Bronchial epithelial cell (primary cell): ENCODE measurements around the gene ZNF138. TPM values are rescaled to one million over a fixed set of nuclear protein-coding genes. Genes with fewer than 3 reads are reported as not detected.
"Not testable (repeated sequence)": the region's sequence is repeated elsewhere in the genome, so short reads cannot be mapped to it uniquely, and the experiment has no call there.

ENCODE experiments used
- DNase-seq: peaks from one replicate; pipeline ENCODE4 v3.0.0-alpha.2; 2010; ENCODE audit warnings: low read depth
- FAIRE-seq: peaks from 2 replicates; lab custom pipeline; 2011; peaks lifted over from hg19 to GRCh38; lab: Jason Lieb, UNC
- H3K27me3 ChIP-seq: 2 replicates; pipeline ENCODE4 v1.5.1; 2011; ENCODE audit warnings: low read length; ENCODE audit not compliant: control insufficient read depth, insufficient read depth
- H3K36me3 ChIP-seq: 2 replicates; pipeline ENCODE4 v1.5.1; 2011; ENCODE audit warnings: low read length; ENCODE audit not compliant: control insufficient read depth, insufficient read depth
- H3K4me3 ChIP-seq: 2 replicates; pipeline ENCODE4 v1.5.1; 2011; ENCODE audit warnings: mild to moderate bottlenecking, low read depth, low read length, control low read depth
- CTCF ChIP-seq: IDR thresholded peaks from 2 replicates; pipeline ENCODE4 v1.5.1; 2011; ENCODE audit warnings: mild to moderate bottlenecking, moderate library complexity, low read length, control low read depth, inconsistent platforms; ENCODE audit not compliant: insufficient read depth, severe bottlenecking
- total RNA-seq: library from RNA; depleted of rRNA; stranded (reverse); fragments of >200 nt; gene quantifications from 2 replicates; pipeline ENCODE4 v1.2.1, GENCODE V29; 2014

Gene ZNF138
- total RNA-seq, 1 donor from 2014 or later = 3.4 TPM

- Histone ChIP-seq H3K4me3 (no peak overlapping the region), H3K27me3 (no peaks in the 10 kb centered on the region), H3K36me3 (no peaks in the 10 kb centered on the region)
- no peak for TF ChIP-seq CTCF
- FAIRE-seq = no peak
- no peak for DNase-seq
Observed at GRCh38 chr7:64768824-64769223, 25.4 kb upstream of the ZNF138 start.

- TF ChIP-seq CTCF = no peak
- FAIRE-seq (no peak), DNase-seq (no peak)
Observed at GRCh38 chr7:64774204-64774842, 19.9 kb upstream of the ZNF138 start.

GRCh38 chr7:64775289-64775688, 18.9 kb upstream of the ZNF138 start:
- DNase-seq = no peak
- H3K4me3 ChIP-seq = no peak overlapping the region
- no peaks in the 10 kb centered on the region for H3K36me3 ChIP-seq
- no peak for FAIRE-seq
- no peak for TF ChIP-seq CTCF
- H3K27me3 ChIP-seq = no peaks in the 10 kb centered on the region

More at GRCh38 chr7:64774204-64774842, 19.9 kb upstream of the ZNF138 start:
- no peaks in the 10 kb centered on the region for H3K27me3 ChIP-seq
- H3K36me3 ChIP-seq = no peaks in the 10 kb centered on the region
- H3K4me3 ChIP-seq = no peak overlapping the region

GRCh38 chr7:64784842-64785241, 9.4 kb upstream of the ZNF138 start:
- H3K27me3 ChIP-seq, H3K36me3 ChIP-seq, H3K4me3 ChIP-seq, FAIRE-seq, DNase-seq: not testable (repeated sequence)

GRCh38 chr7:64787295-64787694, 6.9 kb upstream of the ZNF138 start:
- Histone ChIP-seq H3K27me3 (no peaks in the 10 kb centered on the region), H3K36me3 (no peaks in the 10 kb centered on the region), H3K4me3 (no peak overlapping the region)
- no peak for TF ChIP-seq CTCF
- no peak for FAIRE-seq
- DNase-seq = no peak

GRCh38 chr7:64789241-64789640, 5.0 kb upstream of the ZNF138 start:
- H3K36me3 ChIP-seq, H3K27me3 ChIP-seq, H3K4me3 ChIP-seq, DNase-seq, FAIRE-seq: not testable (repeated sequence)
